Measurements from ENCODE around the gene PRXL2A.
"Not testable (repeated sequence)": the region's sequence is repeated elsewhere in the genome, so short reads cannot be mapped to it uniquely, and the experiment has no call there.

PRXL2A gene

DNA sequence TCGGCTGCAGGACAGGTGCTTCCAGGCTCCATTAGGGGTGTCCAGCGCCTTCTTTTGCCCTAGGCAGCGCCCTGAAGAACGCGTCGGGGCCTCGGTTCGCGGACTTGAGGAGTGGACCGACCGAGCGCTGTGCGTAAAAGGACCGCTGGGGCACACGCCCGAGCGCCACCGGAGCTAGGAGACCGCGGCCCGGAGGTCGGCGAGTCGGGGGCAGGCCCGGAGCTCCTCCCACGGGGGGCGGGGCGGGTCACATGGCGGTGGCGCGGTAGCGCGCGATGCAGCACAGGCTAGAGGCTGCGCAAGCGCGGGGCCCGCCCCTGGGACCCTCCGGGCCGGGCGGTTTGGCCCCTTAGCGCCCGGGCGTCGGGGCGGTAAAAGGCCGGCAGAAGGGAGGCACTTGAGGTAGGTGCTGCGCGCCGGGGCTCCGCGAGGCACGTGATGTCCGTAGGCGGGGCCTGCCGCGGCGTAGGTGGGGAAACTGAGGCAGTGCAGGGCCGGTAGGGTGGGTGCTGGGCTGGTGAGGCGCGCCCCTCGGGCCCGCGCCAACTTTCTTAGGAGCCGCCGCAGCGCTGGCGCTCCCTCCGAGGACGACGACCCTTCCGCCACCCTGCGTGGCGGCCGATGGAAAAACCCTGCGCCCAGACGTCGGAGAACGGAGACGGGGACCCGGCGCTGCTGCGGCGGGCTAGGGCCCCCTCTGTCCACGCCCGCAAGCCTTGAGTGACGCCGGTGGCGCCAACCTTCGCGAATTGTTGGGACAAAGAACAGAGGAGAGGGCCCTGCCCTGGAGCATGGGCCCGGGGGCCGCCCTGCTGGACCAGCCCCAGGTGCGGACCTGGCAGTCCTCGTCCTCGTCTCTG, at the start of gene PRXL2A:
Gene PRXL2A (plus strand): TSS at position 310 of the 860 bp plus-strand sequence. CDS start 11,917 bp downstream, outside the sequence.
- ATAC-seq = peak; percentile 88 to 90

DNA sequence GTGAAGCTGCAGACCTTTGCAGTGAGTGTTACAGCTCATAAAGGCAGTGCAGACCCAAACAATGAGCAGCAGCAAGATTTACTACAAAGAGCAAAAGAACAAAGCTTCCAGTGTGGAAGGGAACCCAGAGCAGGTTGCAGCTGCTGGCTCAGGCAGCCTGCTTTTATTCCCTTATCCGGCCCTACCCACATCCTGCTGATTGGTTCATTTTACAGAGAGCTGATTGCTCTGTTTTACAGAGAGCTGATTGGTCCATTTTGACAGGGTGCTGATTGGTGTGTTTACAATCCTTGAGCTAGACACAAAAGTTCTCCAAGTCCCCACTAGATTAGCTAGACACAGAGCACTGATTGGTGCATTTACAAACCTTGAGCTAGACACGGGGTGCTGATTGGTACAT, 49.4 kb upstream of the PRXL2A start:
- not testable (repeated sequence) for ATAC-seq

- no peak for ATAC-seq
Observed at GRCh38 chr10:80359644-80360043, 48.7 kb upstream of the PRXL2A start.

DNA sequence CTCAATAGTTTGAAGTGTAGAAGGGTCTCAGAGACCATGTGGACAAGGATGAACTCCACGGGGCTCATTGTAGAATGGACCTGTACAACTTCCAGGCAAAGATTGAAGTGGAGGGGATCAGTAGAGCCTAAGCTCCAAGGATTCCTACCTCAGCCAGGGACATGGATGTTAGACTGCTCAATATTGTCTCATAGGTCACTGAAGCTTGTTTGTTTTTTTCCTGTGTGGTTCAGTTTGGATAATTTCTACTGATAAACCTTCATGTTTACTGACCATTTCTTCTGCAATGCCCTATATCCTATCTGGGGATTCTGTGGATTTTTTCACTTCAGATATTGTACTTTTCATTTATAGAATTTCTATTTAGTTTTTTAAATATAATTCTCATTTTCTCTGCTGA, 42.8 kb upstream of the PRXL2A start:
- ATAC-seq = no peak

- no peak for ATAC-seq
Observed at GRCh38 chr10:80371467-80371866, 36.9 kb upstream of the PRXL2A start.

- no peak for ATAC-seq
Observed at GRCh38 chr10:80372675-80373074, 35.7 kb upstream of the PRXL2A start.

DNA sequence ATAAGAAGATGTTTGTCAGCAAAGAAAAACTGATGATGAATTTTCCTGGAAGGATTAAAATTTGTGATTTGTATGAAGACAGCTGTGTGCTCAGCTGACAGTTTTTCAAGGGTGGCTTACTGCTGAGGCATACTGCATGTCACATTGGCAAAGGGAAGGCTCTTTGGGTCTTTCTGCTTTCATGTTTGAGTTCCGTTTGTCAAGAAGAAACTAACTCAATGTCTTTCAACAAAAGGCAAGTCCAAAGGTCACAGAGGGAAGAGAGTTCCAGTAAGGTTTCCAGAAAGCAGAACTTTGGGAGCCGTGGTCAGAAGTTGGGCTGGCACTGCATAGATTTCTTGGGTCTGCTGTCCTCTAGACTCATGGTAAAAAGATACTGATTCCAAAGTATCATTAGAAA, 34.8 kb upstream of the PRXL2A start:
- no peak for ATAC-seq

DNA sequence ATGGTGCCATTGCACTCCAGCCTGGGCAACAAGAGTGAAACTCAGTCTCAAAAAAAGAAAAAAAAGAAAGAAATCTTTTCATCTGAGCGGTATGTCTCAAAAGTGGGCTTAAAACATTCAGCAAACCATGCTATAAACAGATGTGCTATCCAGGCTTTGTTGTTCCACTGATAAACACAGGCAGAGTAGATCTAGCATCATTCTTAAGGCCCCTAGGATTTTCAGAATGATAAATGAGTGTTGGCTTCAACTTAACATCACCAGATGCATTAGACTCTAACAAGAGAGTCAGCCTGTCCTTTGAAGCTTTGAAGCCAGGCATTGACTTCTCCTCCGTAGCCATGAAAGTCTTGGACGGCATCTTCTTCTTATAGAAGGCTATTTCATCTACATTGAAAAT, 28.6 kb upstream of the PRXL2A start:
- ATAC-seq = no peak

GRCh38 chr10:80380185-80380584, 28.2 kb upstream of the PRXL2A start:
- ATAC-seq = no peak

- no peak for ATAC-seq
Observed at GRCh38 chr10:80382989-80383388, 25.4 kb upstream of the PRXL2A start.

DNA sequence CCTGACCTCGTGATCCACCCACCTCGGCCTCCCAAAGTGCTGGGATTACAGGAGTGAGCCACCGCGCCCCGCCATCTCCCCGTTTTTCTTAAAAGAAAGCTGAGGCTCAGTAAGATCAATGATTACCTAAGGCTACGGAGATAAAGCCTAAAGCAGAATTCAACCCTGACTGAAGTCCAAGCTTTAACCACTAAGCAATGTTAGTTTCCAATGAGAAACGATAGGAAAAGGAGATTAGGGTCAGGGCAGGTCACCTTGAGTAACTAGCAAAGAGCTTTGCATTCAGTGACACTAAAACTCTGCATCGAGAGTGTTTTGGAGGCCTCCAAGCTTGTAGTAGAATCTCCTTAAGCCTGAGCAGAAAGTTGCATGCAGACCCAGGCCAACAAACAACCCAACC, 17.6 kb upstream of the PRXL2A start:
- no peak for ATAC-seq

DNA sequence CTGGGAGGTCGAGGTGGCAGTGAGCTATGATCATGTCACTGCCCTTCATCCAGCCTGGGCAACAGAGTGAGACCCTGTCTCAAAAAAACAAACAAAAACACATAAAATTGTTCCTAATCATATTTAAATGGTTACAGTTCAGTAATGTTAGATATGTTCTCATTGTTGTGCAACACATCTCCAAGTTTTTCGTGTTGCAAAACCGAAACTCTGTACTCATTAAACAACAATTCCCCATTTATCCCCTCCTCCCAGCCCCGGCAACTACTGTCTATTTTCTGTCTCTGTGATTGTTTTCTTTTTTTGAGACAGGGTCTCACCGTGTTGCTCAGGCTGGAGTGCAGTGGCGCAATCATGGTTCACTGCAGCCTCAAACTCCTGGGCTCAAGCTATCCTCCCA, 16.1 kb upstream of the PRXL2A start:
- ATAC-seq = no peak

GRCh38 chr10:80394358-80394916, 13.9 kb upstream of the PRXL2A start:
- no peak for ATAC-seq

DNA sequence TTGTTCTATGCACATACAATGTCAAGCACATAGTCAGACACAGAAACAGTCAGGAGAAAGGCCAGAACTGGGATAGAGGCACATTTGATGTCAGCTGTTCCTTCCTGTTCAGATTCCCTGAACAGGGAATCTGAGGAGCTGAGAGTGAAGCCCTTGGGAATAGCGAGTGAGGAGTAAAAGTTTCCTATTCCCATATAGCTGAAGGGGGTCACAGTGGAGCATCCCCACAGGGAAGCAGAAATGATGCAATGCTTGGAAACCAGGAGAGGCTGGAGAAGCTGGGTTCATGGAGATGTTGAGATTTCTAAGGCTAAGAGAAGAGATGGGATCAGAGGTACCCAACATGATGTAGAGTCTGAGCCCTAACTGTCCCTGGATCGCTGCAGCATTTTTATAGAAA, 11.3 kb upstream of the PRXL2A start:
- ATAC-seq = no peak

DNA sequence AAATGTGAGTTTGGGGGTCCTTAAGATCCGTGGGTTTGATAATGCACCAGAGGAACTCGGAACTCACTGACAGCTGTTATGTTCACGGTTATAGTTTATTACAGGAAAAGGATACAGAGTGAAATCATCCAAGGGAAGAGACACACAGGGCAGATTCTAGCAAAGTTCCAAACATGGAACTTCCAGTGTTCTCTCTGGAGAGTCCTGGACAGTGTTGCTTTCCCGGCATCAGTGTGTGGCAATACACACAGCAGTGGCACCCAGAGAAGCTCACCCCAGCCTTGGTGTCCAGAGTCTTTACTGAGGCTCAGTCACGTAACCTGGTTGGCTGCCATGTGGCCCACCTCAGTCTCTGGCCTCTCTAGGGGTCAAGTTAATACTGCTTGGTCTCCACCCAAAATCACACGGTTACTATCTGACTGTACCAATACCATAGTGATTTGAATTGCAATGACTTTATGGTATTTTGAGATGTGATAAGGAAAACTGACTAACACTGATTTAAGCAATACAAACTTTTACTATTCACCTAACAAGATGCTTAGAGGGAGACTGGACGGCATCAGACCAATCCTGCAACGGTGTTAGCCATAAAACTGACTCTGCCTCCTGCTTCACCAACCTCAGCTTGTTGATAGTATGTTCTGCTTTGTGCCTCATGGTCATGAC, 8.1 kb upstream of the PRXL2A start:
- no peak for ATAC-seq

DNA sequence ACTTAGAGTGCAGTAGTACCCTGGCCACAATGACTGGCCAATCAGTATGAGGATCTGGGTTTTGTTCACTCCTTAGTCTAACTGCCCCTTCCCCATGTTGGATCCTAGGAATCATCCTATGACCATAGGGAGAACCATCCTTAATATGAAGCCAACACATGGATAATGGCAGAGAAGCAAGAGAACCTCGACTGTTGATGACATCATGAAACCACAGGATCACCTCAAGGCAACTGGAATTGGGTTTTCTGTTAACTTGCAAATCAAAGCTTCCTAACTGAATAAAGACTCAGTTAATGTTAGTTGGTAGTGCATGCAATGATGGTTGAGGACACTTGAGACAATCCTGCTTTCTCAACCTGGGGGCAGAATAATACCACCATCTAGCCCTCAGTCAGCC, 3.3 kb upstream of the PRXL2A start:
- no peak for ATAC-seq

DNA sequence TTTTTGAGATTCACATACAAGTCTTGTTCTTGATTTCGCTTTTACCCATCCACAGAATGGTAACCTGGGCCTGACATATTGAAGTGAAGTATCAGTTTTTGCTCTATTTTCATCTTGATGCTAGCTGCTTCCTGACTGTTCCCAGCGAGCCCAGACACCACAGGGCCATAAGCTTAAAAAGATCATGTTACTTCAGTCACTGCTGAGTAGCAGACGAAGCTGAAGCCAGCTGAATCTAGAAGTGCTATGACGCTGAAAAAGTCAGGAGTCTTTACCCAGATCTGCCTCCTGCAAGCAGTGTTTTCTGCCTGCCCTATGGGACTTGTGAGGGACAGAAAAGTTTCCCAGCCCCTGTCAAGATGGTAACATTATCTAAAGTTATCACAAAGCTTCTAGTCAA, 2.7 kb upstream of the PRXL2A start:
- ATAC-seq = no peak

DNA sequence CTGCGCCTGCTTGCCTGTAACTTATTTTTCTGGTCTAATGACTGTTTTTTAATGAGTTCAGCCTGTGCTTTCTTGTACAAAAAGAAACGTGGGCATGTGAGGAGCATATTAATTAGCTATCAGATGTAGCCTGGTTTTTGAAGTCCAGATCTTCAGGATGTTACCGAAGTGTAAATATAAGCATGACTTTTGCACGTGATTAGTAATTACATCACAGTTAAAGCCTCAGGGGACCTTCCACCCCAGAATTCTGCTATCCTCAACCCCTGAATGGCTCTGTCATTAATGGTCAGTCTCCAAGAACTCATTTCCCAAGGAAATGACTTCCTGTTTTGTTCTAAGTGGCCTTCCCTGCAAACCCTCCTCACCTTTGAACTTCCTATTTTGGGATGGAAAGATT, 2.1 kb upstream of the PRXL2A start:
- ATAC-seq = no peak

DNA sequence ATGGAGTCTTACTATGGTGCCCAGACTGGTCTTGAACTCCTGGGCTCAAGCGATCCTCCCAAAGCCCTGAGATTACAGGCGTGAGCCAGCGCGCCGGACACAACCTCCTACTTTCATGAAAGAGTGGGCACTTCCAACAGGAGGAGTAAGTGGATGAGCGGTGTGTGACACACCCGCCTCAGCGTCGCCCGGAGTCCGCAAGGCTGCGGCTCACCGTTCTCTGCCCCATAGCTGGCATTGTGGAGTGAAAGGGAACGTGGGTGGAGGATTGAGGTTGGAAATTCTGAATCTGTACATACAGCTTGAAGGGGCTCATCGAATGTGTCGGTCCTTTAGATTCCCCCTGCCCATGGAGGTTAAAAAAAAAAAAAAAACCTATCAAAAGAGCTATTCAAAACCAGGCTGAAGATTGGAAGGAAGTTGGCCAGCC, 524 bp upstream of the PRXL2A start:
- peak; percentile 72 to 76 for ATAC-seq

GRCh38 chr10:80409121-80409520, 770 bp downstream of the PRXL2A start:
- no peak for ATAC-seq

GRCh38 chr10:80410122-80410521, 1.8 kb downstream of the PRXL2A start:
- ATAC-seq = no peak

DNA sequence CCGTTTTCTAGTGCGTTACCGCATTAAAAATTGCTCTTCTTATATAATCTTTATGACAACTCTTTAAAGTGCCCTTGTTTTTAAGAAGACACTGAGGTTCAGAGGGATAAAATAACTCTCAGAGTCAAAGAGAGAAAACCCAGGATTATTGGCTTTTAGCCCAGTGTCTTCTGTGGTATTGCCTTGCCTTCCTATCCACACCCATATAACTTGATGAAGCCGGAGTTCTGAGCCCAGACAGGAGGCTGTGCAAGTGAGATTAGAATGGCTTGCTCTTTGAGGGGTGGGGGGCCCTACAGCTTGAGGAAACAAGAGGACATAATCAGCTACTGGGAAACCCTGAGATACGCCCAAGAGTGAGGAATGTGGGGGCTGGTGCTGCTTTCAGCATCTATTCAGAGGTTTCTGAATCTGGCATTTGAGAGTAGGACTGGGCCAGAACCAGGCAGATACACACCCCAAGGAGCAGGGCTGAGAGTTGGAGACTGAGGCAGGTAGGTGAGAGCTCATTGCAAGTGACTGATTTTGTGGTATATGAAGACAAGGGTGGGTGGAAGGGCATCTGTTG, 2.3 kb downstream of the PRXL2A start:
- ATAC-seq = no peak

GRCh38 chr10:80411267-80411668, 2.9 kb downstream of the PRXL2A start:
- ATAC-seq = no peak

Measured in activated CD4-positive, CD25-positive, alpha-beta regulatory T cell treated with anti-CD3 and anti-CD28 coated beads, Interleukin-2, amount 50 U/mL, for 24 hours (primary cell).